ENCODE results near the gene EEA1.

DNA sequence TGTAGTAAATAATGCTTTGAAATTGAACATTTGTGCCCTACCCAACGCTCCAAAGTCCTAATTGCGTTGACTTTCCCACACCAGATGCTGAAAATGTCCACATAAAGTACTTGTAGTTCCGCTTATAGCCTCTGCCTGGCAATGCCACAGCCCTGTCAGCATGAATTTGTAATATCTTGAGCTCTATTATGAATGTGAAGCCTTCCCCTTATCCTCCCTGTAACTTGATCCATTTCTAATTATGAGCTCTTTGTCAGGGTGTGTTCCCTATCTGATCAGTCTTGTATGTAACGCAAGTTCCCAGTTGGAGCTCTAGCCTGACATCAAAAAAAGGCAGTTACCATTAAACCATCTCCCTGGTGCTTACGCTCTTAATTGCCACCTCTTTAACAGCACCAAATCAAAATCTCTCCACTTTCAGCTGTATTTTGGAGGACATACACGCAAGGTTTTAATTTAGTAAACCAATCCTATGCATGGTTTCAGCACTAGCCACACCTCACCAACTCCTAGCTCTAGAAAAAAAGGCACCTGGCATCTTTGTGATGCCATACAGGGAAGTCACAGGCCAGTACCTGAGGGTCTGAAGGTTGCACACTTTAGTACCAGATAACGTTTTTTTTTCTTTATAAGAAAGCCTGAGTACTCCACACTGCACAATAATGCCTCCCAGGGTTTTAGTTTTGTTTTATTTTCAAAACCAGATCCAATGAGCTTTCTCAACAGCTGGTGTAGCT lies 69.3 kb downstream of the EEA1 start:
- no peak for TF ChIP-seq ZNF211 (tag by site-specific recombination; IDR thresholded peaks at IDR 0.05; ENCODE audit: low read depth)
- TF ChIP-seq ZNF48 (tag by site-specific recombination; IDR thresholded peaks at IDR 0.05) = no peak
- no peak for TF ChIP-seq ZNF146 (tag by site-specific recombination; IDR thresholded peaks at IDR 0.05)
- TF ChIP-seq, protein P1, sequence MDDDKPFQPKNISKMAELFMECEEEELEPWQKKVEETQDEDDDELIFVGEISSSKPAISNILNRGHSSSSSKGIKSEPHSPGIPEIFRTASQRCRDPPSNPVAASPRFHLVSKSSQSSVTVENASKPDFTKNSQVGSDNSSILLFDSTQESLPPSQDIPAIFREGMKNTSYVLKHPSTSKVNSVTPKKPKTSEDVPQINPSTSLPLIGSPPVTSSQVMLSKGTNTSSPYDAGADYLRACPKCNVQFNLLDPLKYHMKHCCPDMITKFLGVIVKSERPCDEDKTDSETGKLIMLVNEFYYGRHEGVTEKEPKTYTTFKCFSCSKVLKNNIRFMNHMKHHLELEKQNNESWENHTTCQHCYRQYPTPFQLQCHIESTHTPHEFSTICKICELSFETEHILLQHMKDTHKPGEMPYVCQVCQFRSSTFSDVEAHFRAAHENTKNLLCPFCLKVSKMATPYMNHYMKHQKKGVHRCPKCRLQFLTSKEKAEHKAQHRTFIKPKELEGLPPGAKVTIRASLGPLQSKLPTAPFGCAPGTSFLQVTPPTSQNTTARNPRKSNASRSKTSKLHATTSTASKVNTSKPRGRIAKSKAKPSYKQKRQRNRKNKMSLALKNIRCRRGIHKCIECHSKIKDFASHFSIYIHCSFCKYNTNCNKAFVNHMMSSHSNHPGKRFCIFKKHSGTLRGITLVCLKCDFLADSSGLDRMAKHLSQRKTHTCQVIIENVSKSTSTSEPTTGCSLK (tag by site-specific recombination; IDR thresholded peaks at IDR 0.05) = no peak
- TF ChIP-seq YY1 (tag by site-specific recombination; IDR thresholded peaks at IDR 0.05) = no peak
- TF ChIP-seq ZIC2 (tag by site-specific recombination; IDR thresholded peaks at IDR 0.05) = no peak

All from HEK293 (cell line).